NCI-H146 treated with DMSO at 0.1 percent for 48 hours (cell line): Measurements from ENCODE around the gene PTPRD.
"Not testable (repeated sequence)": the region's sequence is repeated elsewhere in the genome, so short reads cannot be mapped to it uniquely, and the experiment has no call there.

Experiments used
- DNase-seq: peaks from one replicate; lab custom pipeline; 2025; ENCODE audit not compliant: unreplicated experiment; lab: John Stamatoyannopoulos, UW

PTPRD gene

GRCh38 chr9:9099646-9100045, 1513.2 kb downstream of the PTPRD start:
- peak; percentile 97 for DNase-seq

GRCh38 chr9:9097254-9097653, 1515.5 kb downstream of the PTPRD start:
- DNase-seq = not testable (repeated sequence)

GRCh38 chr9:9091387-9091786, 1521.4 kb downstream of the PTPRD start:
- no peak for DNase-seq

DNA sequence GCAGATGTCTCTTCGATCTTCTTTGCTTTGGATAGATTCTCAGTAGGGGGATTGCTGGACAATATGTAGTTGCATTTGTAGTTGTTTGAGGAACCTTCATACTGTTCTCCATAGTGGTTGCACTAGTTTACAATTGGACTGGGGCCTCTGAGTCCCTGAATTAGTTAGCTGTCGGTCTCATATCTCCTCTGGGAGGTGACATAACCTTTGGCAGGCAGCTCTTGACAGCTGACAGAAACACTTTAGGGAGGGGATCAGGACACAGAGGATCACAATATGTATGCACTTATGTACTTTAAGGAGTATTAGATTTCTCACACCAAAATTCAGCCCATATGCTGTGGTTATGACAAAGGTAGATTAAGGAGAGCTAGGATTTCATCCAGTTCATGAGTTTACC, 1533.3 kb downstream of the PTPRD start:
- DNase-seq = no peak

DNA sequence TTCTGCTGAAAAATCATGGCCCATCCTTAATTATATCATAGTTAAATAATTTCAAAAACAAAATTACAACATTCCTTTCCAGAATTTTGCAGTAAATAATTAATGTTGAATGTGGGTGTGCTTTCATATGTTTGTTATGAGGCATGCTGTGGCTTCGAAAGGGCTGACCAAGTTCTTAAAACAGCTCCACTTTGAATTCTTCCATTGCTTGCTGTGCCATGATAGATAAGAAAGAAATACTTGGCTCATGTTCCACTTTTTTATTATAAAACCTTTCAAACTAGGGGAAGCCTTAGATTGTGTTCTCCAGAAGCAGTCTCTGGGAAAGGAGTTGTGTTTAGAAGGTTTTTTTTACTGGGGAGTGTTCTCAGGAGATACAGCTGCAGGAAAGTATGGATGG, 1534.5 kb downstream of the PTPRD start:
- DNase-seq = no peak

DNA sequence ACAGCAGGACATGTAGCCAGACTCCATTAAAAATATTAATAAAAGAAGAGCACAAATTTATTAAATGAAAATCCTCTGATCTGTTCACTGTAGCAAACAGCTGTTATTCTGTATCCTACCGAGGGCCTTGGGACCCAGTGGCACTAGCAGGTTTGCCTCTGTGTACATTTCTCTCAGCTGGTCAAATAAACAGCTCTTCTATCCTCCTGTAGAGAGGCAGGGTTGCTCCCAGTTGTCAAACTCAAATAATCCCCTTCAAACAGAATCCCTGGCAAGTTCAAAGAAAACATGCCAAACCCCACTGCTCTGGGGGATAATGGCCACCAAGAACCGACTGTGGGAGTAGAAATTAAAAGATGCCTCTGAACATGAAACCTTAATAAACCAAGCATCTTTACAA, 1551.2 kb downstream of the PTPRD start:
- DNase-seq = peak; percentile 81

DNA sequence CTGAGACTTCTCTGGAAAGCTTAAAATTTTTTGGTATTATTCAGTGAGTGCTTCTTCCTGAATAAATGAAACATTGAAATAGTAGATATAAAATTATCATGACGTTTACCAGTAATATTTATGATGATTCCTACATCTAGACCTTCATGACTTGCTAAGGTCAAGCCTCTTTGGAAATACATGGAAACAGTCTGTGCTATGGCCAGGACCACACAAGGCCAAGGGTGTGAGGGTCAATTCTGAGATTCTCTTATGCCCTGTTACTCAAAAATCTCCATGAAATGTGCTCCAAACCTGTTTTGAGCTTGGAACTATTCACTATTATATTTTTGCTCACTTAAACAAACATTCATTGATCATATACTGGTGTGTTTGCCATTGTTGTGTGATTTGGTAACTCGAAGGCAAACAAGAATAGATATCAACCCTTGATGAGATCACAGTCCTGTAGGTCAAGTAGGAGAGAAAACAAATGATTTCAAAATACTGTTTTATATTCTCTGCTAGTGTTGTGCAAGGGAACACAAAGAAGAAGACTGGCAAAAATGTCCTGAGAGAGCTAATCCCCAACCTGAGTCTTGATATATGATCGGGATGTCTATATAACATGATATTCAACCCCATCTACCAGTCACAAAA, 1558.3 kb downstream of the PTPRD start:
- DNase-seq = no peak

DNA sequence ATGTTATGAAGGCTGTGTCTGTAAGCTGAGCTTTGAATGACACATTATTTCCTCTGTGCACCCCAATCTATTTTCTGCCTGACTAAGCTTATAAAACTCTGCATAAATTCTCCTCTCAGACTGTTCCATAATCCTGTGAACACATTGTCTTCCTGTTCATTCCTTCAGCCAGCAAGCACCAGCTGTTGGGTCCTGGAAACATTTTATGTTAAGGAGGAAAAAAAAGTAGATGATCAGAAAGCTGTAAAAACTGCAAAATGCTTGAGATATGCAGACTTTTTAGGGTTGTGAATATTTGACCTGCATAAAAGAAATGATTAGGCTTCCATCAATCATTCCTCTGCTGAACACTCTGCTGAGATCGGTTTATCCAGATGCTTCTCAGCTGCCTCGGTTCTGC, 1567.2 kb downstream of the PTPRD start:
- no peak for DNase-seq

GRCh38 chr9:9045072-9045471, 1567.7 kb downstream of the PTPRD start:
- no peak for DNase-seq

- not testable (repeated sequence) for DNase-seq
Observed at GRCh38 chr9:9043788-9044187, 1569.0 kb downstream of the PTPRD start.

- DNase-seq = no peak
Observed at GRCh38 chr9:9041756-9042155, 1571.0 kb downstream of the PTPRD start.

GRCh38 chr9:9033022-9033421, 1579.8 kb downstream of the PTPRD start:
- DNase-seq = no peak

- no peak for DNase-seq
Observed at GRCh38 chr9:9016597-9016996, 1596.2 kb downstream of the PTPRD start.

GRCh38 chr9:9004810-9005209, 1608.0 kb downstream of the PTPRD start:
- DNase-seq = no peak

DNA sequence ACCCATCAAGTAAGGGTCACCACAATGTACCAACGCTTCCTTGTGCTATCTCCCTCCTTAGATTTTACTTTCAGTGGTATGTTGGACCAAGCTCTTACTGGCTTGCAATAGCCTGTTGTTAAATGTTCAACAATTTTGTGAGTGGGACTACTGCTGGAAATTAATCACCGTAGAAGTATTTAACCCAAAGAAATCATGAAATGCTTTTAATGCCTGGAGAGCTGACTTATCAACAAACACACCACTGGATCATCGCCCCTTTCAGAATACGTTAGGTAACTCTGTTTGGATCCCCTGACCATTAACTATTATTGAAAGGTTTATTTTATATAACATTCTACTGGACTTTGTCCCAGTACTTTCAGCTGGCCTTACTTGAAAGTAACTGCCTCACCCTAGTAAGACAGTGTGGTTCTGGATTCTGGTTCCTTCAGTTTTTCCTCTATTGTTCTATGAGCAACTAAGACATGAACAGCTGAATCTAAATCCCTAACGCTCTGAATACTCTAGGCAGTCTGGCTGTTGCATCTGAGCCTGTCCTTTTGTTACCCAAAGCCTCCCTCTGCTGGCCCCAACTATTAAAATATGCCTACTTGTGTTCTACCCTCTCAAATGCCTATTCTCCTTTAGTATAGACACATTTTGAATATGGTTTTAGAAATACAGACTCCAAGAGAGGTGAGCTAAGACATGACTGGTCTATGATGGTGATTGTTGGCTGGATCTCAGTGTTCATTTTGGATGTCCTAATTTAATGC, 1609.8 kb downstream of the PTPRD start:
- DNase-seq = peak; percentile 44

DNA sequence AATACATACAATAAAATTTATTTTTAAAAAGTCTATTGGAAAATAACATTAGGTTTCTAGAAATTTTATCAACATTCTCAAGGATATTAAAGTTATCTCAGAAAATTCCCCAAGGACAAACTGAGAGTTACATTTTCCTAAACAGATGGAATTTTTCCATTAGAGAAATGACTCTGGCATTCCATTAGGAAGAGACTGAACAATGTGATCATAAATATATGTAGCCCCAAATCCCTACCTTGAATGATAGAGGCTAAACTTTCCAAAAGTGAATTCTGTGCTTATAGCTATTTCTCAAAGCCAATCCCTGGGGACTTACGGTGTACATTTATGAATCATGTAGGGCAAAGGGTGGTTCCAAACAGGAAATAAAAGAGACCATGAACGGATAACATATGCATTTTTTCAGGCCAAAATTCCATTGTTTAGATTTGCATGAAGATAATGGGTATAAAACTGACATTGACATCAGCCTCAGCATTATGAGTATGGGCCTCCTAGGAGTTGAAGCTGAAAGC, 1632.2 kb downstream of the PTPRD start:
- DNase-seq = no peak

DNA sequence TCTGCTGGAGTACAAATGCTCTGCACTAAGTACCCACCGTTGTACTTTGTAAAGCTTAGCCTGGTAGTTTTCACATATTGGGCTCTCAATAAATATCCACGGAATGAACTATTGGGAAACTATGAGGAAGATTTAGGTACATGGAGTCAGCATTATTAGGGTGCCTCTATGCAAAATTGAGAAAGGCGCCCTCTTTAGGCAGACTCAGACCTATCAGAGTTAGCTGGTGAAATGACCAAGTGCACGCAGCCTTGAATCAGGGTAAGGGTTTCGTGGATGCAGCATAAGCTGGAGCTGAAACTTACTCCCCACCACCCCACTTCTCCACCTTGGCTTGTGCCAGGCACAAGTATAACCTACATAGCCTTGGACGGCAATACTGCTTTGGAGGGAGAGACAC, 1634.5 kb downstream of the PTPRD start:
- no peak for DNase-seq

DNA sequence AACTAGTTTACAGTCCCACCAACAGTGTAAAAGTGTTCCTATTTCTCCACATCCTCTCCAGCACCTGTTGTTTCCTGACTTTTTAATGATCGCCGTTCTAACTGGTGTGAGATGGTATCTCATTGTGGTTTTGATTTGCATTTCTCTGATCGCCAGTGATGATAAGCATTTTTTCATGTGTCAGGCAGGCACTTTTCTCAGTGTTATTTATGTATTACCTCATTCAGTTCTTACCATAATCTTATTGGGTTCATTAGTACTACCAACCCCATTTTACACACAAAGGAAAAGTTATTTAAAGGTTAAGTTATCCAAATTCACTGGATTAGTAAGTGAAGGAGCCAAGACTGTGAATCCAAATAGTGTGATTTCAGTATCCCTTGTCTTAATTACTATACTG, 1644.5 kb downstream of the PTPRD start:
- DNase-seq = not testable (repeated sequence)

DNA sequence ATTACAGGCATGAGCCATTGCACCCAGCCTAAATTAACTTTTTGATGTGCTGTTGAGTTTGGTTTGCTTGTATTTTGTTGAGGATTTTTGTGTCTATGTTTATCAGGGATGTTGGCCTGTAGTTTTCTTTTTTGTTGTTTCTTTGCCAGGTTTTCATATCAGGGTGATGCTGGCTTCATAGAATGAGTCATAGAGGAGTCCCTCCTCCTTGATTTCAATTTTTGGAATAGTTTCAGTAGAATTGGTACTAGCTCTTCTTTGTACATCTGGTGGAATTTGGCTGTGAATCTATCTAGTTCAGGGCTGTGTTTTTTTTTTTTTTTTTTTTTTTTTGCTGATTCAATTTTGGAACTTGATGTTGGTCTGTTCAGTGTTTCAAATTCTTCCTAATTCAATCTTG, 1648.9 kb downstream of the PTPRD start:
- DNase-seq = no peak

GRCh38 chr9:8962084-8962483, 1650.7 kb downstream of the PTPRD start:
- no peak for DNase-seq

DNA sequence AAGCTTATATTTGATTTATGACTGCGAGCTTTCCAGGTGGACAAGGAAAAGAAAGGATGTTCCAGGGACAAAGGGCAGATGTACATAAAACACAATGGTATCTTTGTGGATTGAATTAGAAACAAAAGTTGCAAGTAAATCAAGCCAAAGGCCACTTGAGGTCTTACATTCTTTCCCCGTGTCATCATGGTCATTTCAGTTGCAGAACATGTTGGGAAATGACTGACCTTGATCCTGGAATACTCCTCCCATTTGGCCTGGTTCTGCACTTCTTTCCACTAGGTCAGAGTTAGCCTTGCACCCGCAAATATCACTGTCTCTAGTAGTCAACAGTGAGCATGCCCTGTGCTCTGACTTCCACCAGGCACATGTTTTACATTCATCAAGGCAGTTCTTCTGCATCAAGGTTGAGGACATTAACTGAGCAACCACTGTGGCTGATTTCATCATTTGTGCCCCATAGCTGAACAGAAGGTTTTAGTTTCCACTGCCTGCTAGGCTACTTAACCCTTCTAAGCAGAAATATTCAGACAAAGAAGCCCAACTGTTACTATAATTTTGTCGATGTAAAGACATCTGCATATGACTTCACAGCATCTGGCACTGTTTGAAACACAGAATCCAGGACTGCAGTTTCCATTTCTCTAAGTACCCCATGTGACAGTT, 1651.5 kb downstream of the PTPRD start:
- DNase-seq = peak; percentile 56

DNA sequence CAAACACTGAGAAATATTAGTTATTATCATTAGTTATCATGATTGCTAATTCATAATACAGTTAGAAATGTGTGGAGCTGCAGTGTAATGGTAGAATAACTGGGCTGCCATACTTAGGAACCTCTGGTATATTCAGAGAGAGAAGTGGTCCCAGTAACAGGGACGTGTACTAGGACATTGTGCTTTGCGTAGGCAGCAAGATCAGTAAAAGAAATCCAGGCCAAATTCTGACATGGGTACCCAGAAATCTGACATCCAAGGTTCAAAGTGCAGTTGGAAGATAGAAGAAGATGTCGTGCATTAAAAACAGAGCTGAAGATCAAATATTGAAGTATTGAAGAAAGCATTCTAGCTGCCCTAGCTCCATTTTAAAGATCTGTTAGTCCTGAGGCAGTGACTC, 1652.5 kb downstream of the PTPRD start:
- no peak for DNase-seq
